ENCODE data around the gene SLC29A2. TPM values are rescaled to one million over a fixed set of nuclear protein-coding genes. Genes with fewer than 3 reads are reported as not detected.

The SLC29A2 gene
- total and polyA plus RNA-seq, 2 of the 8 experiments (the other 6 are each of a cell fraction or from before 2014, with no cell fraction given), result 29.3 to 31.6 TPM

DNA sequence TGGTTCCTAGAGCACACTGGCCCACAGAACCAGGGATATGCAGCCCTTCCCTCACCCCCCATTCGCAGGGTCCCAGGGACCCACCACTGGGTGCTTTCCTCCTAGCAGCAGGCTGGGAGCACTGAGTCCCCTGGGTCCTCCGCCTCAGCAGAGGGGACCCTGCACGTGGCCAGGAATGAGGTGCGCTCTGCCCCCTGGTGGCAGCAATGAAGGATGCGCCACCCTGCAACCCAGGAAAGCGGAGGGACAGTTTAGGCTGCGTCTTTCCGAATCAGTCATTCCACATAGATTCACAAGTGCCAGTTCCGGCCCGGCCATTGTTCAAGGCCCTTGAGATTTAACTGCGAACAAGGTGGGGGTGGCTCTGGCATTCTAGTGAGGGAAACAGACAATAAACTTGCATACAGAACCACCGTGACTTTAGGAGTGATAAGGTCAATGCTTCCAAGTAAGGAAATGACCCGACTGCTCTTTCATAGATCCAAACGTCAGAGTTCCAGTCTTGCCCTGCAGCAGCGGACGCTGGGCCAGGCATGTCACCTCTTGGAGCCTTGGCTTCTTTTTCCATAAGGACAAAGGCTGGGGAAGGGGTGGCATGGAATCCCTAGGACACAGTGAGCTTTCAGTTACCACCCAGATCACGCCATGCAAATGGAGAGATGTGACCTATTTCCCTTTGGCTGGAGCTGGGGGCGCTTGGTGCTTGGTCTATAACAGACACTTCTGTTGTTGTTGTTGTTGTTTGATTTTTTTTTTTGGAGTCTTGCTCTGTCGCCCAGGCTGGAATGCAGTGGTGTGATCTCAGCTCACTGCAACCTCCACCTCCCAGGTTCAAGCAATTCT, 43.0 kb downstream of the SLC29A2 start (continued):
- no peak for TF ChIP-seq KDM4A (IDR thresholded peaks at IDR 0.05; ENCODE audit: low read depth, low read length, severe bottlenecking)
- TF ChIP-seq, protein P1, sequence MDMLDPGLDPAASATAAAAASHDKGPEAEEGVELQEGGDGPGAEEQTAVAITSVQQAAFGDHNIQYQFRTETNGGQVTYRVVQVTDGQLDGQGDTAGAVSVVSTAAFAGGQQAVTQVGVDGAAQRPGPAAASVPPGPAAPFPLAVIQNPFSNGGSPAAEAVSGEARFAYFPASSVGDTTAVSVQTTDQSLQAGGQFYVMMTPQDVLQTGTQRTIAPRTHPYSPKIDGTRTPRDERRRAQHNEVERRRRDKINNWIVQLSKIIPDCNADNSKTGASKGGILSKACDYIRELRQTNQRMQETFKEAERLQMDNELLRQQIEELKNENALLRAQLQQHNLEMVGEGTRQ (IDR thresholded peaks at IDR 0.05; ENCODE audit: low read length), result peak; percentile 65
- no peak for TF ChIP-seq EGR1 (IDR thresholded peaks at IDR 0.05; ENCODE audit: borderline replicate concordance, low read depth, low read length)
- peak; percentile 62; the same call in 1 of the 2 replicates for TF ChIP-seq CREB1 (IDR thresholded peaks at IDR 0.05)
- TF ChIP-seq, protein P2, sequence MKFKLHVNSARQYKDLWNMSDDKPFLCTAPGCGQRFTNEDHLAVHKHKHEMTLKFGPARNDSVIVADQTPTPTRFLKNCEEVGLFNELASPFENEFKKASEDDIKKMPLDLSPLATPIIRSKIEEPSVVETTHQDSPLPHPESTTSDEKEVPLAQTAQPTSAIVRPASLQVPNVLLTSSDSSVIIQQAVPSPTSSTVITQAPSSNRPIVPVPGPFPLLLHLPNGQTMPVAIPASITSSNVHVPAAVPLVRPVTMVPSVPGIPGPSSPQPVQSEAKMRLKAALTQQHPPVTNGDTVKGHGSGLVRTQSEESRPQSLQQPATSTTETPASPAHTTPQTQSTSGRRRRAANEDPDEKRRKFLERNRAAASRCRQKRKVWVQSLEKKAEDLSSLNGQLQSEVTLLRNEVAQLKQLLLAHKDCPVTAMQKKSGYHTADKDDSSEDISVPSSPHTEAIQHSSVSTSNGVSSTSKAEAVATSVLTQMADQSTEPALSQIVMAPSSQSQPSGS (IDR thresholded peaks at IDR 0.05; ENCODE audit: low read length), result peak; percentile 74; the same call in 1 of the 2 replicates
- 0 out of 2 replicates have a peak, but pooled peaks have one; percentile 53 for TF ChIP-seq RBBP5 (IDR thresholded peaks at IDR 0.05; ENCODE audit: borderline replicate concordance, low read depth, low read length)
- TF ChIP-seq TEAD4 (IDR thresholded peaks at IDR 0.05; ENCODE audit: low read depth, low read length), result peak; percentile 98
- no peak for TF ChIP-seq KDM5A (IDR thresholded peaks at IDR 0.05; ENCODE audit: low read length)
- no peak for TF ChIP-seq SAP30 (IDR thresholded peaks at IDR 0.05; ENCODE audit: insufficient read depth, insufficient replicate concordance, low read length)
- TF ChIP-seq ZNF274 (IDR thresholded peaks at IDR 0.05; ENCODE audit: borderline replicate concordance, extremely low read depth, low read length), result no peak
- TF ChIP-seq CBX8 (IDR thresholded peaks at IDR 0.05; ENCODE audit: borderline replicate concordance, low read depth, low read length), result no peak
- no peak for TF ChIP-seq JUN (IDR thresholded peaks at IDR 0.05; ENCODE audit: low read depth, low read length)
- no peak for TF ChIP-seq HDAC2 (IDR thresholded peaks at IDR 0.05; ENCODE audit: borderline replicate concordance in 1 of 2, low read depth in 2 of 2, low read length in 2 of 2)
- no peak for TF ChIP-seq SIX5 (IDR thresholded peaks at IDR 0.05; ENCODE audit: low read depth, low read length)
- no peak for TF ChIP-seq NRF1 (IDR thresholded peaks at IDR 0.05; ENCODE audit: low read depth, low read length)
- TF ChIP-seq GTF2F1 (IDR thresholded peaks at IDR 0.05; ENCODE audit: borderline replicate concordance, low read depth, low read length), result no peak
- no peak for TF ChIP-seq POU5F1 (IDR thresholded peaks at IDR 0.05; ENCODE audit: low read depth, low read length)
- peak; percentile 59 to 71; a peak in 1 of 4 replicates for TF ChIP-seq SIN3A (conservative IDR thresholded peaks at IDR 0.05 in 1 of 2, IDR thresholded peaks at IDR 0.05 in 1 of 2; ENCODE audit: low read depth in 1 of 2, low read length in 2 of 2)
- no peak for TF ChIP-seq EP300 (IDR thresholded peaks at IDR 0.05; ENCODE audit: borderline replicate concordance in 1 of 2, low read depth in 2 of 2, low read length in 2 of 2)
